KMS-11 (cell line): Measurements from ENCODE around the gene TNPO1.
A peak's percentile ranks its signal among the peaks of the same experiment; 100 is the strongest.
"Not testable (repeated sequence)": the region's sequence is repeated elsewhere in the genome, so short reads cannot be mapped to it uniquely, and the experiment has no call there.

Experiments used
- H2AFZ ChIP-seq: fragments of 200-600 bp; sonication (generic); 2 replicates; pipeline ENCODE4 v1.6.1; 2016; ENCODE audit warnings: antibody characterized with exemption, mixed run types, low read depth
- H3K27ac ChIP-seq: fragments of 200-600 bp; sonication (generic); 2 replicates; pipeline ENCODE4 v1.6.1; 2016; ENCODE audit warnings: mild to moderate bottlenecking, mixed run types
- H3K27me3 ChIP-seq: fragments of 200-600 bp; sonication (generic); 2 replicates; pipeline ENCODE4 v1.6.1; 2017; ENCODE audit warnings: mild to moderate bottlenecking, low read depth, mixed run types, moderate library complexity; ENCODE audit not compliant: insufficient read depth
- H3K36me3 ChIP-seq: fragments of 200-600 bp; sonication (generic); 2 replicates; pipeline ENCODE4 v1.6.1; 2017; ENCODE audit warnings: mild to moderate bottlenecking, mixed run types; ENCODE audit not compliant: insufficient read depth
- H3K4me1 ChIP-seq: fragments of 200-600 bp; sonication (generic); 2 replicates; pipeline ENCODE4 v1.6.1; 2016; ENCODE audit warnings: mild to moderate bottlenecking, low read depth, mixed run types; ENCODE audit not compliant: poor library complexity, severe bottlenecking
- H3K4me2 ChIP-seq: fragments of 200-600 bp; sonication (generic); 2 replicates; pipeline ENCODE4 v1.7.0; 2016; ENCODE audit warnings: mild to moderate bottlenecking, mixed run types
- H3K4me3 ChIP-seq: fragments of 200-600 bp; sonication (generic); IDR thresholded peaks from 2 replicates; pipeline ENCODE4 v1.6.1; 2017; ENCODE audit warnings: low read depth, low read length, mixed read lengths; ENCODE audit not compliant: insufficient read depth
- H3K79me2 ChIP-seq: fragments of 200-600 bp; sonication (generic); 2 replicates; pipeline ENCODE4 v1.6.1; 2016; ENCODE audit warnings: low read depth, mixed run types; ENCODE audit not compliant: insufficient read depth
- H3K9ac ChIP-seq: fragments of 200-600 bp; sonication (generic); 2 replicates; pipeline ENCODE4 v1.6.1; 2016; ENCODE audit warnings: mild to moderate bottlenecking, mixed run types
- H4K20me1 ChIP-seq: fragments of 200-600 bp; sonication (generic); 2 replicates; pipeline ENCODE4 v1.6.1; 2016; ENCODE audit warnings: mild to moderate bottlenecking, mixed run types; ENCODE audit not compliant: insufficient read depth
- CTCF ChIP-seq: fragments of 200-600 bp; sonication (generic); conservative IDR thresholded peaks from 2 replicates; pipeline ENCODE4 v1.6.1; 2017; ENCODE audit warnings: low read depth, mild to moderate bottlenecking, antibody characterized with exemption, low read length, moderate library complexity, mixed read lengths

Gene TNPO1

GRCh38 chr5:72920690-72921502 is 104.4 kb downstream of the TNPO1 start:
- no peaks in the 10 kb centered on the region for H4K20me1 ChIP-seq
- H3K4me3 ChIP-seq = no peak overlapping the region
- TF ChIP-seq CTCF = peak; percentile 57
- no peak overlapping the region for H3K9ac ChIP-seq
- no peak overlapping the region for H2AFZ ChIP-seq
- no peaks in the 10 kb centered on the region for H3K36me3 ChIP-seq
- H3K27ac ChIP-seq = no peak overlapping the region
- no peaks in the 10 kb centered on the region for H3K79me2 ChIP-seq
- H3K27me3 ChIP-seq = no peaks in the 10 kb centered on the region
- no peak overlapping the region for H3K4me2 ChIP-seq
- H3K4me1 ChIP-seq = no peaks in the 10 kb centered on the region

GRCh38 chr5:72921886-72922285 is 105.4 kb downstream of the TNPO1 start:
- Histone ChIP-seq H4K20me1 (no peaks in the 10 kb centered on the region), H3K9ac (no peak overlapping the region), H3K36me3 (no peaks in the 10 kb centered on the region), H3K4me3 (no peak overlapping the region), H3K4me2 (no peak overlapping the region), H3K27me3 (no peaks in the 10 kb centered on the region), H3K79me2 (no peaks in the 10 kb centered on the region), H3K27ac (no peak overlapping the region), H2AFZ (no peak overlapping the region), H3K4me1 (no peaks in the 10 kb centered on the region)
- no peak for TF ChIP-seq CTCF

GRCh38 chr5:72922422-72922821 is 106.0 kb downstream of the TNPO1 start:
- H4K20me1 ChIP-seq = no peaks in the 10 kb centered on the region
- no peaks in the 10 kb centered on the region for H3K79me2 ChIP-seq
- H3K9ac ChIP-seq = no peak overlapping the region
- H2AFZ ChIP-seq = no peak overlapping the region
- H3K27ac ChIP-seq = no peak overlapping the region
- H3K4me2 ChIP-seq = no peak overlapping the region
- no peaks in the 10 kb centered on the region for H3K4me1 ChIP-seq
- no peaks in the 10 kb centered on the region for H3K36me3 ChIP-seq
- no peak for TF ChIP-seq CTCF
- no peak overlapping the region for H3K4me3 ChIP-seq
- no peaks in the 10 kb centered on the region for H3K27me3 ChIP-seq

GRCh38 chr5:72925336-72926010 is 109.0 kb downstream of the TNPO1 start:
- H3K9ac ChIP-seq = no peak overlapping the region
- H3K36me3 ChIP-seq = no peaks in the 10 kb centered on the region
- no peak overlapping the region for H2AFZ ChIP-seq
- H3K4me1 ChIP-seq = no peaks in the 10 kb centered on the region
- H3K79me2 ChIP-seq = no peaks in the 10 kb centered on the region
- H3K27ac ChIP-seq = no peak overlapping the region
- no peak overlapping the region for H3K4me2 ChIP-seq
- no peaks in the 10 kb centered on the region for H4K20me1 ChIP-seq
- no peaks in the 10 kb centered on the region for H3K27me3 ChIP-seq
- no peak overlapping the region for H3K4me3 ChIP-seq
- no peak for TF ChIP-seq CTCF

GRCh38 chr5:72932686-72933085 is 116.2 kb downstream of the TNPO1 start:
- H4K20me1 ChIP-seq, H3K79me2 ChIP-seq, H2AFZ ChIP-seq, H3K27ac ChIP-seq, H3K9ac ChIP-seq, H3K4me2 ChIP-seq, H3K27me3 ChIP-seq, H3K4me1 ChIP-seq, H3K4me3 ChIP-seq, H3K36me3 ChIP-seq: not testable (repeated sequence)

- not testable (repeated sequence) for H3K4me2 ChIP-seq, H2AFZ ChIP-seq, H3K79me2 ChIP-seq, H3K4me3 ChIP-seq, H3K27ac ChIP-seq, H3K27me3 ChIP-seq, H4K20me1 ChIP-seq, H3K36me3 ChIP-seq, H3K4me1 ChIP-seq, H3K9ac ChIP-seq
Observed at GRCh38 chr5:72934953-72935725, 118.7 kb downstream of the TNPO1 start.
